MM.1S (cell line): ENCODE data around the gene ZNF618.

Source experiments
- DNase-seq: peaks from one replicate; pipeline ENCODE4 v3.0.0-alpha.2; 2015
- H2AFZ ChIP-seq: fragments of 300-600 bp; sonication (generic); 2 replicates; pipeline ENCODE4 v1.6.0; 2016; ENCODE audit warnings: antibody characterized with exemption, low read length
- H3F3A ChIP-seq: fragments of 300-600 bp; sonication (generic); 2 replicates; pipeline ENCODE4 v1.6.1; 2016; ENCODE audit warnings: mild to moderate bottlenecking, antibody characterized with exemption, low read length, moderate library complexity, mixed read lengths; ENCODE audit not compliant: insufficient read depth
- H3K27ac ChIP-seq: fragments of 300-600 bp; sonication (generic); 2 replicates; pipeline ENCODE4 v1.5.1; 2016; ENCODE audit warnings: mild to moderate bottlenecking, low read length
- H3K27me3 ChIP-seq: fragments of 300-600 bp; sonication (generic); replicated peaks from 2 replicates; pipeline ENCODE4 v1.6.0; 2016; ENCODE audit warnings: low read length; ENCODE audit not compliant: insufficient read depth
- H3K36me3 ChIP-seq: fragments of 300-600 bp; sonication (generic); replicated peaks from 2 replicates; pipeline ENCODE4 v1.6.1; 2016; ENCODE audit warnings: mild to moderate bottlenecking, low read length, mixed read lengths; ENCODE audit not compliant: insufficient read depth
- H3K4me1 ChIP-seq: fragments of 300-600 bp; sonication (generic); 2 replicates; pipeline ENCODE4 v1.6.1; 2016; ENCODE audit warnings: low read length, mixed read lengths
- H3K4me2 ChIP-seq: fragments of 300-600 bp; sonication (generic); 2 replicates; pipeline ENCODE4 v1.6.0; 2016; ENCODE audit warnings: low read depth, low read length
- H3K4me3 ChIP-seq: fragments of 300-600 bp; sonication (generic); 2 replicates; pipeline ENCODE4 v1.5.1; 2016; ENCODE audit warnings: low read length, mixed read lengths
- H3K79me2 ChIP-seq: fragments of 300-600 bp; sonication (generic); 2 replicates; pipeline ENCODE4 v1.6.1; 2016; ENCODE audit warnings: mixed run types, low read length, mixed read lengths
- H3K9ac ChIP-seq: fragments of 300-600 bp; sonication (generic); 2 replicates; pipeline ENCODE4 v1.6.1; 2016; ENCODE audit warnings: low read length, mixed read lengths
- H3K9me2 ChIP-seq: fragments of 300-600 bp; sonication (generic); replicated peaks from 2 replicates; pipeline ENCODE4 v1.6.1; 2016; ENCODE audit warnings: mild to moderate bottlenecking, low read length, mixed read lengths; ENCODE audit not compliant: insufficient read depth
- H3K9me3 ChIP-seq: fragments of 300-600 bp; sonication (generic); replicated peaks from 2 replicates; pipeline ENCODE4 v1.6.1; 2016; ENCODE audit warnings: mild to moderate bottlenecking, low read length, mixed read lengths; ENCODE audit not compliant: insufficient read depth
- H4K20me1 ChIP-seq: fragments of 300-600 bp; sonication (generic); 2 replicates; pipeline ENCODE4 v1.6.1; 2016; ENCODE audit warnings: mild to moderate bottlenecking, low read length, moderate library complexity, mixed read lengths; ENCODE audit not compliant: insufficient read depth
- CTCF ChIP-seq: fragments of 300-600 bp; sonication (generic); IDR thresholded peaks from 2 replicates; pipeline ENCODE4 v1.5.1; 2016; ENCODE audit warnings: antibody characterized with exemption, low read length, mixed read lengths
- EZH2 ChIP-seq: fragments of 300-600 bp; sonication (generic); optimal IDR thresholded peaks from 2 replicates; pipeline ENCODE3; 2017; ENCODE audit warnings: low read depth, mild to moderate bottlenecking, antibody characterized with exemption, low read length, mixed read lengths
- EZH2phosphoT487 ChIP-seq: fragments of 300-600 bp; sonication (generic); IDR thresholded peaks from 2 replicates; pipeline ENCODE4 v1.6.1; 2018; ENCODE audit warnings: antibody characterized with exemption, low read length

ZNF618 gene

GRCh38 chr9:114011313-114011712, 135.2 kb downstream of the ZNF618 start:
- Histone ChIP-seq H3K9ac (no peak overlapping the region), H3K4me3 (no peak overlapping the region), H3K27me3 (no peaks in the 10 kb centered on the region), H3K79me2 (no peaks in the 10 kb centered on the region), H2AFZ (no peak overlapping the region), H4K20me1 (no peaks in the 10 kb centered on the region), H3K36me3 (no peaks in the 10 kb centered on the region), H3K4me1 (no peaks in the 10 kb centered on the region), H3F3A (no peaks in the 10 kb centered on the region), H3K9me2 (no peaks in the 10 kb centered on the region), H3K9me3 (no peaks in the 10 kb centered on the region), H3K4me2 (no peak overlapping the region), H3K27ac (no peak overlapping the region)
- no peak for DNase-seq
- TF ChIP-seq EZH2phosphoT487 (no peak), EZH2 (no peak), CTCF (no peak)

GRCh38 chr9:114012126-114012525, 136.0 kb downstream of the ZNF618 start:
- no peaks in the 10 kb centered on the region for H3K36me3 ChIP-seq
- H3K27me3 ChIP-seq: no peaks in the 10 kb centered on the region

GRCh38 chr9:114014044-114014443, 137.9 kb downstream of the ZNF618 start:
- Histone ChIP-seq H3K9me2 (no peaks in the 10 kb centered on the region), H3K9ac (no peak overlapping the region), H3K79me2 (no peaks in the 10 kb centered on the region), H3K9me3 (no peaks in the 10 kb centered on the region), H3K27ac (no peak overlapping the region), H4K20me1 (no peaks in the 10 kb centered on the region), H3F3A (no peaks in the 10 kb centered on the region), H2AFZ (no peak overlapping the region), H3K4me2 (no peak overlapping the region), H3K27me3 (no peaks in the 10 kb centered on the region), H3K36me3 (no peaks in the 10 kb centered on the region), H3K4me3 (no peak overlapping the region), H3K4me1 (no peaks in the 10 kb centered on the region)
- no peak for TF ChIP-seq EZH2phosphoT487
- TF ChIP-seq CTCF: no peak
- no peak for TF ChIP-seq EZH2
- DNase-seq: no peak

More at GRCh38 chr9:114012126-114012525, 136.0 kb downstream of the ZNF618 start:
- Histone ChIP-seq H3K4me3 (no peak overlapping the region), H3K9me3 (no peaks in the 10 kb centered on the region), H3K9me2 (no peaks in the 10 kb centered on the region), H3K79me2 (no peaks in the 10 kb centered on the region), H3F3A (no peaks in the 10 kb centered on the region), H3K4me1 (no peaks in the 10 kb centered on the region), H3K9ac (no peak overlapping the region), H2AFZ (no peak overlapping the region), H3K4me2 (no peak overlapping the region), H4K20me1 (no peaks in the 10 kb centered on the region), H3K27ac (no peak overlapping the region)
- TF ChIP-seq EZH2: no peak
- no peak for TF ChIP-seq EZH2phosphoT487
- TF ChIP-seq CTCF: no peak
- no peak for DNase-seq
